Measurements from ENCODE around the gene UBE2J2. TPM values are rescaled to one million over a fixed set of nuclear protein-coding genes. Genes with fewer than 3 reads are reported as not detected.

UBE2J2 gene
- 32.9 and 39.2 TPM in 2 replicates for total RNA-seq (ENCODE audit: low replicate concordance)

- DNase-seq (ENCODE audit: low spot score): peak; percentile 97
- H3K79me2 ChIP-seq (ENCODE audit: low read depth): peaks cover 46% of the 10 kb centered on the region
- H2AFZ ChIP-seq (replicated peaks): no peak within 1 kb of the TSS
- H3K36me3 Mint-ChIP-seq: peaks cover 13% of the 10 kb centered on the region
- peaks cover 30% of the 10 kb centered on the region for H3K4me1 Mint-ChIP-seq
- H3K9ac ChIP-seq: peak within 1 kb of the TSS; percentile 96
- no peaks in the 10 kb centered on the region for H3F3A ChIP-seq (ENCODE audit: low read depth)
- peak within 1 kb of the TSS; percentile 91 for H3K4me3 Mint-ChIP-seq
- no peaks in the 10 kb centered on the region for H3K27me3 ChIP-seq
- peaks cover 42% of the 10 kb centered on the region for H4K20me1 ChIP-seq (ENCODE audit: low read depth)
- H3K4me2 ChIP-seq: peak within 1 kb of the TSS; percentile 98
- peak within 1 kb of the TSS; percentile 100 for H3K4me3 ChIP-seq
- peaks cover 4% of the 10 kb centered on the region for H3K27me3 Mint-ChIP-seq (ENCODE audit: insufficient read depth, low read depth)
- peaks cover 2% of the 10 kb centered on the region for H3K9me3 Mint-ChIP-seq
- no peak within 1 kb of the TSS for H3K27ac Mint-ChIP-seq
- no peaks in the 10 kb centered on the region for H3K9me3 ChIP-seq (ENCODE audit: low read depth)
- no peak for TF ChIP-seq CTCF (IDR thresholded peaks at IDR 0.05)
- TF ChIP-seq EZH2 (IDR thresholded peaks at IDR 0.05): peak; percentile 8
- peak within 1 kb of the TSS; percentile 64 for H3K27ac ChIP-seq
- no peaks in the 10 kb centered on the region for H3K36me3 ChIP-seq
- H3K4me1 ChIP-seq: peaks cover 12% of the 10 kb centered on the region
Measured at GRCh38 chr1:1273512-1274298, at the start of gene UBE2J2. TSS of gene UBE2J2 (minus strand) at chr1:1273854. CDS start at chr1:1267992, 5,862 bp downstream.

GRCh38 chr1:1322952-1323351, 49.3 kb upstream of the UBE2J2 start:
- TF ChIP-seq CTCF (IDR thresholded peaks at IDR 0.05) (no peak), EZH2phosphoT487 (IDR thresholded peaks at IDR 0.05) (no peak), EZH2 (IDR thresholded peaks at IDR 0.05) (no peak)
- H4K20me1 ChIP-seq (ENCODE audit: low read depth): peaks cover 64% of the 10 kb centered on the region
- no peak overlapping the region for H3K9ac ChIP-seq
- H3K36me3 Mint-ChIP-seq: peaks cover 7% of the 10 kb centered on the region
- peaks cover 4% of the 10 kb centered on the region for H3K4me1 ChIP-seq
- H3K4me3 ChIP-seq: no peak overlapping the region
- H3K27me3 Mint-ChIP-seq (ENCODE audit: insufficient read depth, low read depth): peaks cover 13% of the 10 kb centered on the region
- no peak for DNase-seq (ENCODE audit: low spot score)
- H3F3A ChIP-seq (ENCODE audit: low read depth): no peaks in the 10 kb centered on the region
- H3K4me3 Mint-ChIP-seq: peak overlapping the region; percentile 91
- H2AFZ ChIP-seq (replicated peaks): no peak overlapping the region
- H3K27ac Mint-ChIP-seq: no peak overlapping the region
- no peaks in the 10 kb centered on the region for H3K9me3 Mint-ChIP-seq
- H3K27me3 ChIP-seq: no peaks in the 10 kb centered on the region
- H3K9me3 ChIP-seq (ENCODE audit: low read depth): no peaks in the 10 kb centered on the region
- H3K36me3 ChIP-seq: no peaks in the 10 kb centered on the region
- H3K79me2 ChIP-seq (ENCODE audit: low read depth): peaks cover 71% of the 10 kb centered on the region
- peaks cover 11% of the 10 kb centered on the region for H3K4me1 Mint-ChIP-seq
- H3K4me2 ChIP-seq: no peak overlapping the region
- H3K27ac ChIP-seq: no peak overlapping the region

- H3K27ac Mint-ChIP-seq: no peak overlapping the region
- peaks cover 4% of the 10 kb centered on the region for H3K4me1 ChIP-seq
- H3K4me3 Mint-ChIP-seq: peak overlapping the region; percentile 86
- H4K20me1 ChIP-seq (ENCODE audit: low read depth): peaks cover 70% of the 10 kb centered on the region
- H3K4me2 ChIP-seq: no peak overlapping the region
- TF ChIP-seq EZH2 (IDR thresholded peaks at IDR 0.05) (no peak), CTCF (IDR thresholded peaks at IDR 0.05) (no peak), EZH2phosphoT487 (IDR thresholded peaks at IDR 0.05) (no peak)
- H3K27ac ChIP-seq: no peak overlapping the region
- DNase-seq (ENCODE audit: low spot score): no peak
- no peaks in the 10 kb centered on the region for H3K27me3 ChIP-seq
- H3K36me3 ChIP-seq: no peaks in the 10 kb centered on the region
- H3K4me3 ChIP-seq: no peak overlapping the region
- no peaks in the 10 kb centered on the region for H3K9me3 Mint-ChIP-seq
- H3K9me3 ChIP-seq (ENCODE audit: low read depth): no peaks in the 10 kb centered on the region
- H3K36me3 Mint-ChIP-seq: peaks cover 7% of the 10 kb centered on the region
- H3K27me3 Mint-ChIP-seq (ENCODE audit: insufficient read depth, low read depth): peaks cover 13% of the 10 kb centered on the region
- no peak overlapping the region for H3K9ac ChIP-seq
- H3F3A ChIP-seq (ENCODE audit: low read depth): no peaks in the 10 kb centered on the region
- no peak overlapping the region for H2AFZ ChIP-seq (replicated peaks)
- H3K79me2 ChIP-seq (ENCODE audit: low read depth): peaks cover 77% of the 10 kb centered on the region
- peaks cover 11% of the 10 kb centered on the region for H3K4me1 Mint-ChIP-seq
Measured at GRCh38 chr1:1322418-1322817, 48.8 kb upstream of the UBE2J2 start.
